Measurements from ENCODE around the gene SUGP2.
A peak's percentile ranks its signal among the peaks of the same experiment; 100 is the strongest.
"Not testable (repeated sequence)": the region's sequence is repeated elsewhere in the genome, so short reads cannot be mapped to it uniquely, and the experiment has no call there.

Gene SUGP2

DNA sequence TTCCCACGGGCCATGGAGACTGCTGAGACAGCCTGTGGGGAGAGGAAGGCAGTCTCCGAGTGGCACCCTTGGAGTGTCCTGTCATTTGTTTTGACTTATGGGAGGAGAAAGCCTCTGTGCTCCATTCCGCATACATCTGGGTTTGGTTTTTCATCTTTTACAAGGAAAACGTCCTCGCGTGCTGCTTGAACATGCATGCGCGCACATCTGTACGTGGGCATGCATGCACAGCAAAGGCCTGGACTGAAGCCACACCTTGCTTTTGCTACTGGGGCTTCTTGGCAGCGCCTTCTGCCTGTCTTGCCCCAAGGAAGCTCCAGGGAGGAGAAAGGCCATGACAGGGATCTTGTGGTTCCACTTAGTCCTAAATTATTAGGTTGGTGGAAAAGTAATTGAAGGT, 44.0 kb downstream of the SUGP2 start:
- no peak for DNase-seq

DNA sequence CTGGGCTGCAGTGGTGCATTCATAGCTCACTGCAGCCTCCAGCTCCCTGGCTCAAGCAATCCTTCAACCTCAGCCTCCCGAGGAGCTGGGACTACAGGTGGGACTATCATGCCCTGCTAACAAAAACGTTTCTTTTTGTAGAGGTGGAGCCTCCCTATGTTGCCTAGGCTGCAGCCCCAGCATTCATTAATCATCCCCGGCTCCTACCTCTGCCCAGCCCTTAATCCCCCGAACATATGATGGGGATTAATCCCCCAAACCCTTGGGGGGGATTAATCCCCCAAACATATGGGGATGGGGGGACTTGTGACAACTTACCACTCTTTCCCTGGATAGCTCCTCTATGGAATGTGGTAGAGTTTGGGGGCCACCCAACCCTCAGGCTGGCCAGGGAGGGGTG, 45.9 kb downstream of the SUGP2 start:
- no peak for DNase-seq

- no peak for DNase-seq
These were observed 48.1 kb downstream of the SUGP2 start for GRCh38 chr19:18985257-18985656.

GRCh38 chr19:18984251-18984650, 49.1 kb downstream of the SUGP2 start:
- DNase-seq, result no peak

GRCh38 chr19:18982669-18983068, 50.6 kb downstream of the SUGP2 start:
- DNase-seq, result no peak

DNA sequence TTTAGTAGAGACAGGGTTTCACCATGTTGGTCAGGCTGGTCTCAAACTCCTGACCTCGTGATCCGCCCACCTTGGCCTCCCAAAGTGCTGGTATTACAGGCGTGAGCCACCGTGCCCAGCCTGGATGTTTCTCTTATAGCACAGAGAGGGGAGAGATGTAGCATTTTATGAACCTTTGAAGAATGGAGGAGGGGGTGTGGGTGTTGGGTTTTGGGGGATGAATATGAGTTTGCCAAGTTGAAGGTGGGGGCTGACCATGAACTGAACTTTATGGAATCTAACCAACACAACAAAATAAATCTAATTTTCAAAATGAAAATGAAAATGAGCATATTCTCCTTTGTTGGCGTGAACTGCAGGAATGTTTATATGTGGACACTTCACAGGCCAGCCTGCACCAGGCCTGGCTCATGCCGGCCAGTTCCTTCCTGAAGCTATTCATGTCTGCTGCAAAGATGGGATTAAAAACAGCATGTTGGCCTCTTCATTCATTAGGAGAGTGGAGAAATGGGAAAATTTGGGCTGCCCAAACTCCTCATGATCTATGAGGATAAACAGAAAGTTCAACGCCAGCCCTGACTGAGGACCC, 52.8 kb downstream of the SUGP2 start:
- DNase-seq, result no peak

DNA sequence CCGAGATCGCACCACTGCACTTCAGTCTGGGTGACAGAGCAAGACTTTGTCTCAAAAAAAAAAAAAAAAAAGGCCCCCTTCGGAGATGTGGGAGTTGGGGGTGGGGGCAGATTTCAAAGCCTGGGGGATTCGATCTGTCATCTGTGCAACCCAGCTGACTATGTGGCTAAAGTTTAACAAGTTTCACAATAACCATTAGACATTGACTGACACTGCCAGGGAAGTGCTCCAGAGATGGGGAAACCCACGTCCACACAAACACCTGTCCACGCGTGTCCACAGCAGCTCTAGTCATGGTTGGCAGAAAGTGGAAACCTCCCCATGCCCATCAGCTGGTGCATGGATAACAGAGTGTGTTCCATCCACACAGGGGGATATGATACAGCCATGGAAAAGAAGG, 54.7 kb downstream of the SUGP2 start:
- no peak for DNase-seq

GRCh38 chr19:18975869-18976268, 57.4 kb downstream of the SUGP2 start:
- no peak for DNase-seq

DNA sequence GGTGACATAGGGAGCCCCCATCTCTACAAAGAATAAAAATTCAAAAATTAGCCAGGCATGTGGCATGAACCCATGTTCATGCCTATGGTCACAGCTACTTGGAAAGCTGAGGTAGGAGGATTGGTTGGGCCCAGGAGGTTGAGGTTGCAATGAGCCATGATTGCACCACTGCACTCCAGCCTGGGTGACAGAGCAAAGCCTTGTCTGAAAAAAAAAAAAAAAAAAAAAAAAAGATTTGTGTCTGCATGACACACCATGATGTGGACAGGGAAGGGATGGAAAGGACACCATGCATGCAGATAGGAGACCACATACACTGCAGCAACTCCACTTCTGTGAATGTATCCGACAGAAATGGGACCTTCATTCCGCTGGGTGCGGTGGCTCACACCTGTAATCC, 58.3 kb downstream of the SUGP2 start:
- DNase-seq, result no peak

GRCh38 chr19:18972851-18973250, 60.5 kb downstream of the SUGP2 start:
- DNase-seq, result no peak

DNA sequence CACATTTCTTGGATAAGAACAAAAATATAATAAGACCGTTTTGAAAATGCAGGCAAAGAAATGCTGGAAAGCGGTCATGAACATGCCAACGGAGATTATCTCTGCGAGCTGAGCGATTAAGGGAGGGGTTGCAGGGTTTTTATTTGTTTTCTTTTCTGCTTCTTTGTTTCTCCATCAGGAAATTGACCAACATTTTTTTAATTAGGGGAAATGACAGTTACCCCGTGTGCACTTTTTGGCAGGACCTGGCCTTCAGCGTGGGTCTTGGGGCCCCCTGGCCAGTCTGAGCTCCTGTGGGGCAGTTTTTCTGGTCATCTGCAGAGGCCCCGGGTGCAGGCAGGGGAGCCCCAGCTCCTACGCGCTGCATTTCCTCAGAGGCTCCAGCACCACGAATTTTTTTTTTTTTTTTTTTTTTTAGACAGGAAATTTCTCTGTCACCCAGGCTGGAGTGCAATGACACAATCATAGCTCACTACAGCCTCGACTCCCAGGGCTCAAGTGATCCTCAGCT, 61.0 kb downstream of the SUGP2 start:
- DNase-seq, result peak; percentile 27

- DNase-seq, result no peak
These were observed 63.2 kb downstream of the SUGP2 start for GRCh38 chr19:18969931-18970659.

DNA sequence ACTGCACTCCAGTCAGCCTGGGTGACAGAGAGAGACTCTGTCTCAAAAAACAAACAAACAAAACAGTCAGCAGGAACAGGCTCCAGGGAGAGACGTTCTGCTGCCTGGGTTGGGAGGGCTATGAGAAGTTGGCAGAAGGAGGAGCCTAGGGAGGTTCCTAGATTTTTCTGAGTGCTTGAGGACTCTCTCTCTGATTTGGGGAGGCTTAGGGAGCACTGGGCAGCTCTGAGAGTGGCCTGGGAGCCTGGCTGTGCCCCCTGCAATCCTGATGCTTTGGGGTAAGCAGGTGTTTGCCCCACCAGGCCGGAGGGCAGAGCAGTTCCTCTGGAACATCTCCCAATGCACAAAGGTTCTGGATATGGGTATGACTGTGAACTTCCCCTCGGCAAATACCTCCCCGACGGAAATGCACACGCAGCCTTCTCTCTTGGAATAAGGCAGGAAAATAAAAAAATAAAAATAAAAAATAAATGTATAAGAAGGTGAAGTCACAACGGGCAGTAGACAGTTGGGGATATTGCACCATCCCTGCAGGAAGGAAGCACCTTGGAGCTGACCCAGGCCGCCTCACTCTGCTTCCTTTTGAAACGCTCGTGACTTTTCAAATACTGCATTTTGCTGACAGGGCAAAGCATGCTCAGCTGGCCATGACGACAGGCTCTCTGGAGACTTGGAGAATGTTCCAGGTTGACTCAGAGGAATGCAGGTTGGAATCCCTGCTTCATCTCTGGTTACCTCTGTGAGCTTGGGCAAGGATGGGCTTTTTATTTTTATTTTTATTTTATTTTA, 65.8 kb downstream of the SUGP2 start:
- DNase-seq, result no peak

DNA sequence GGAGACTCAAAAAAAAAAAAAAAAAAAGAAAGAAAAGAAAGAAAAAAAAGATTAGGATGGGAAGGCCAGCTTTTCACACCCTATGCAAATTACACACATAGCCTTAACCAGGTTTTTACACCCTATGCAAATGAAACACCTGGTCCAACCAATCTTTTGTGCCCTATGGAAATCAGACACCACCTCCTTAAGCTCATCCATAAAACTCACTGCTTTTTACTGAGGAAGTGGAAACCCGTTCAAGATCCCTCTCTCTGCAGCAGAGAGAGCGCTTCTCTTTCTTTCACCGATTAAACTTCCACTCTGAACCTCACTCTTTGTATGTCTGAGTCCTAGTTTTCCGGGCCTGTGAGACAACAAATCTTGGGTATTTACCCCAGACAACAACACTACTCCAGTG, 67.0 kb downstream of the SUGP2 start:
- no peak for DNase-seq

- DNase-seq, result no peak
These were observed 69.2 kb downstream of the SUGP2 start for GRCh38 chr19:18964121-18964520.

- DNase-seq, result peak; percentile 9
These were observed 71.3 kb downstream of the SUGP2 start for GRCh38 chr19:18961767-18962620.

DNA sequence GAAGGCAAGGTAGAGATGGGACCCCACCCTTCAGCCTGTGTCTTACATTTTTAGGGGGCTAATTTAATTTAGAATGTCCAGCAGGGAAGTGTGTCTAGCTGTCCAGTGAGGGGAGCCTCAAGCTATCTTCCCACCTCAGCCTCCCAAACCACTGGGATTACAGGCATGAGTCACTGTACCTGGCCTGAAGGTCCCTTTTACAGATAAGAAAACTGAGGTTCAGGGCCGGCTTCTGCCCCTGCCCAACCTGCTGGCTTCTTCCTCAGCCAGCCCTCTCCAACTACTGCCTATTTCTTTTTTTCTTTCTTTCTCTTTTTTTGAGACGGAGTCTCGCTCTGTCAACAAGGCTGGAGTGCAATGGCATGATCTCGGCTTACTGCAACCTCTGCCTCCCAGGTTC, 72.9 kb downstream of the SUGP2 start:
- DNase-seq, result no peak

- DNase-seq, result no peak
These were observed 78.3 kb downstream of the SUGP2 start for GRCh38 chr19:18955042-18955441.

DNA sequence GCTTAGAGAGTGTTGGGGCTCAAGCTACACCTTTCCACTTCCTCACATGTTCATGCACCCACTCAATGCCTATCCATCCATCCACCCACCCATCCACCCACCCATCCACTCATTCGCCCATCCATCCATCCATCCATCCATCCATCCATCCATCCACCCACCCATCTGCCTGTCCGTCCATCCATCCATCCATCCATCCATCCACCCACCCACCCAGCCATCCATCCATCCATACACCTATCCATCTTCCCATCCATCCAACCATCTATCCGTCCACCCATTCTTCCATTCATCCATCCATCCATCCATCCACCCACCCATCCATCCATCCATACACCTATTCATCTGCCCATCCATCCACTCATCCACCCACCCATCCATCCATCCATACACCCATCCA, 79.2 kb downstream of the SUGP2 start:
- no peak for DNase-seq

DNA sequence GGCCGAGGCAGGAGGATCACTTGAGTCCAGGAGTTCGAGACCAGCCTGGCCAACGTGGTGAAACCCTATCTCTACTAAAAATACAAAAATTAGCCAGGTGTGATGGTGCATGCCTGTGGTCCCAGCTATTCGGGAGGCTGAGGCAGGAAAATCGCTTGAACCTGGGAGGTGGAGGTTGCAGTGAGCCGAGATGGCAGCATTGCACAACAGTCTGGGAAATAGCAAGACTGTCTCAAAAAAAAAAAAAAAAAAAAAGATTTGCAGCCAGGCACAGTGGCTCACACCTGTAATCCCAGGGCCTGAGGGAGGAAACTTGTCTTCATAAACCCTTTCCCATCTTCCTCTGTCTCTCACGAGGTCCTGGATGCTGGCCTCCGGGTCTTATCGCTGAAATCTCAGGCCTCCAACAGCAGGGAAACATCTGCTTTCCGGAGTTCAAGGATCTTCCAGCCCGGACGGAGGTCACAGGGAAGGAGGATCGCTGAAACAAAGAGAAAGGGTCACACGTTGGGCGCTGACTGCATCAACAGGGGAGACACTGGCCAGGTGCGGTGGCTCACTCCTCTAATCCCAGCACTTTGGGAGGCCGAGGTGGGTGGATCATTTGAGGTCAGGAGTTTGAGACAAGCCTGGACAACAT, 80.8 kb downstream of the SUGP2 start:
- DNase-seq, result not testable (repeated sequence)

- DNase-seq, result no peak
These were observed 81.5 kb downstream of the SUGP2 start for GRCh38 chr19:18951721-18952281.

- DNase-seq, result no peak
These were observed 83.5 kb downstream of the SUGP2 start for GRCh38 chr19:18949858-18950257.
